Measurements from ENCODE around the gene ADCY3. TPM values are rescaled to one million over a fixed set of nuclear protein-coding genes. Genes with fewer than 3 reads are reported as not detected.
A peak's percentile ranks its signal among the peaks of the same experiment; 100 is the strongest.

Gene ADCY3
- total and polyA plus RNA-seq, 12 donors: 8.0 to 72.0 (median 35.1) TPM

- Histone ChIP-seq H3K4me3 (no peak overlapping the region), H3K4me1 (replicated peaks in 1 of 2) (no peaks in the 10 kb centered on the region), H3K27ac (no peak overlapping the region), H3K36me3 (replicated peaks in 1 of 2) (no peaks in the 10 kb centered on the region), H3K9me3 (replicated peaks in 1 of 3) (no peaks in the 10 kb centered on the region), H3K27me3 (no peaks in the 10 kb centered on the region)
- 91 to 95% (median 92%) methylated on average over 2 to 6 of the region's 6 CpGs for WGBS, 4 donors
- intact Hi-C loops (cut with DNase I): no loop called here
- peak in 1 of 7 donors; percentile 29 for DNase-seq
- TF ChIP-seq CTCF (IDR thresholded peaks at IDR 0.05) (no peak), POLR2A (IDR thresholded peaks at IDR 0.05) (no peak)
Measured at GRCh38 chr2:24877067-24877466, 43.0 kb downstream of the ADCY3 start.

DNA sequence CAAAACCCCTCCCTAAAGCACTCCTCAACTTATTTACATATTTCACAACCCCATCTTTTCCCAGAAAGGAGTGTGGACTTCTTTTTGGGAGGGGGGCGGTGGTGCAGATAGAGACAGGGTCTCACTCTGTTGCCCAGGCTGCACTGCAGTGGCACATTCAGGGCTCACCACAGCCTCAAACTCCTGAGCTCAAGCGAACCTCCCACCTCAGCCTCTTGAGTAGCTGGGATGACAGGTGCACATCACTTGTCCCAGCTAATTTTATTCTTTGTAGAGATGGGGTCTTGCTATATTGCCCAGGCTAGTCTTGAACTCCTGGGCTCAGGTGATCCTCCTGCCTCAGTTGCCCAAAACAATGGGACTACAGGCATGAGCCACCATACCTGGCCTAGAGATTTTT lies 44.1 kb downstream of the ADCY3 start:
- no peaks in the 10 kb centered on the region for H3K9me3 ChIP-seq (replicated peaks in 1 of 3)
- TF ChIP-seq CTCF (IDR thresholded peaks at IDR 0.05) (no peak), POLR2A (IDR thresholded peaks at IDR 0.05) (no peak)
- H3K27me3 ChIP-seq: no peaks in the 10 kb centered on the region
- WGBS, 4 donors: 86 to 98% (median 91%) methylated on average over 2 of the region's 2 CpGs
- no peak overlapping the region for H3K27ac ChIP-seq
- H3K4me3 ChIP-seq: no peak overlapping the region
- DNase-seq: no peak
- intact Hi-C loops (cut with DNase I): no loop called here
- no peaks in the 10 kb centered on the region for H3K36me3 ChIP-seq (replicated peaks in 1 of 2)
- H3K4me1 ChIP-seq (replicated peaks in 1 of 2): no peaks in the 10 kb centered on the region

DNA sequence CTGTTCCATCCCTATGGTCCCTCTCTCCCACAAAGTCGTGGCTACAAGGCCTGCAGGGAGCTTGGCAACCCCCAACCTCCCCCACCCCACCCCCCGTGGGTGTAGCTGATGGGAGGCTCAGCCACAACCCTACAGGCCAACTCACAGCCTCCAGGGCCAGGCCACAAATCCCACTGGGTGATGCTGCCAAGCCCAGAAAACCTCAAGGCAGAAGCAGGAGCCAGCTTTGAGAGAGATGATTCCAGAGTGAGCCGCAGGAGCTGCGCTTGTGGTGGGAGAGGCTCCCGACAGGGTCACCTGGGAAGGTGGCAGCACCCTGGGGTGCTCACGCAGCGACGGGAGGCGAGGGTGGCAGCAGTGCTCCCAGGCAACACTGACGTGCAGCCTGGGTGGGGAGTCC lies 44.8 kb downstream of the ADCY3 start:
- no peaks in the 10 kb centered on the region for H3K4me1 ChIP-seq (replicated peaks in 1 of 2)
- peak in 1 of 7 donors; percentile 35 for DNase-seq
- H3K9me3 ChIP-seq (replicated peaks in 1 of 3): no peaks in the 10 kb centered on the region
- TF ChIP-seq CTCF (IDR thresholded peaks at IDR 0.05) (no peak), POLR2A (IDR thresholded peaks at IDR 0.05) (no peak)
- intact Hi-C loops (cut with DNase I): no loop called here
- no peak overlapping the region for H3K4me3 ChIP-seq
- WGBS, 4 donors: 80 to 92% (median 89%) methylated on average over 1 to 10 of the region's 10 CpGs
- H3K27me3 ChIP-seq: no peaks in the 10 kb centered on the region
- H3K27ac ChIP-seq: peak overlapping the region in 1 of 5 donors; percentile 17
- no peaks in the 10 kb centered on the region for H3K36me3 ChIP-seq (replicated peaks in 1 of 2)

DNA sequence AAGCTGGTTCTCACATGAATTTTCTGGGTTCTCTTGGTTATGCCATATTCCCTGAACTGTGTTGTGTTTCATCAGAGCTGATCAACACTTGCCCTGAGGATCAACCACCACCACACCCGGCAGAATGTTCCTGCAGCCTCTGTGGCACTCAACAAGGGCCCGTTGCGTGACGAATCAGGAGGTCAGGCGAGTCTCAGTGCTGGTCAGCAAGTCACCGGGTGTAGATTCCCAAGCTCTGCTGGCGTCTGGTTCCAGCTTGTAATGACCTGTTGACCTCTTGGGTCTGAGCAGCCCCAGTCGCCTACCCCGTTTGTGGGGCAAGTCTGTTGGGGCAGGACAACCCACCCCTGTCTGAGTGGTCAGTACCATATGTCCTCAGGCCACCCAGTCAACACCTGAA lies 46.0 kb downstream of the ADCY3 start:
- WGBS, 4 donors: 81 to 95% (median 87%) methylated on average over 3 to 9 of the region's 9 CpGs
- Histone ChIP-seq H3K36me3 (replicated peaks in 1 of 2) (no peaks in the 10 kb centered on the region), H3K27me3 (no peaks in the 10 kb centered on the region), H3K9me3 (replicated peaks in 1 of 3) (no peaks in the 10 kb centered on the region), H3K4me3 (no peak overlapping the region), H3K4me1 (replicated peaks in 1 of 2) (no peaks in the 10 kb centered on the region), H3K27ac (peak overlapping the region in 2 of 5 donors; percentile 52 to 73)
- DNase-seq: peak in 2 of 7 donors; percentile 36 to 46
- TF ChIP-seq CTCF (IDR thresholded peaks at IDR 0.05) (no peak), POLR2A (IDR thresholded peaks at IDR 0.05) (no peak)
- intact Hi-C loops (cut with DNase I): no loop called here

All from adrenal gland (tissue), 12 donors.